IPS DF 6.9 (cell line): ENCODE measurements around the gene WDFY1.
"Not testable (repeated sequence)": the region's sequence is repeated elsewhere in the genome, so short reads cannot be mapped to it uniquely, and the experiment has no call there.

ENCODE experiments used
- DNase-seq: peaks from one replicate; pipeline ENCODE4 v3.0.0-alpha.2; 2013; ENCODE audit warnings: low read depth, low spot score
- H3K27ac ChIP-seq: one replicate; pipeline ENCODE4 v1.5.1; 2013; ENCODE audit warnings: low read length, control low read depth
- H3K27me3 ChIP-seq: 2 replicates; pipeline ENCODE4 v1.6.1; 2013; ENCODE audit warnings: mild to moderate bottlenecking, low read length; ENCODE audit not compliant: control insufficient read depth, insufficient read depth
- H3K36me3 ChIP-seq: 2 replicates; pipeline ENCODE4 v1.6.1; 2013; ENCODE audit warnings: low read length; ENCODE audit not compliant: control insufficient read depth, insufficient read depth
- H3K4me1 ChIP-seq: 2 replicates; pipeline ENCODE4 v1.6.1; 2013; ENCODE audit warnings: low read length; ENCODE audit not compliant: control insufficient read depth, insufficient read depth
- H3K4me3 ChIP-seq: 2 replicates; pipeline ENCODE4 v1.5.1; 2013; ENCODE audit warnings: mild to moderate bottlenecking, low read length
- H3K9me3 ChIP-seq: 2 replicates; pipeline ENCODE4 v1.6.1; 2013; ENCODE audit warnings: low read length, inconsistent platforms; ENCODE audit not compliant: control insufficient read depth, insufficient read depth
- WGBS: extraction: QIAGEN DNeasy Blood & Tissue Kit; methylation state at CpG from one replicate; pipeline ENCODE4 v1.1.7; 2013; ENCODE audit warnings: mixed read lengths, missing lambda C conversion rate; ENCODE audit not compliant: insufficient read length, insufficient coverage; 5-methylcytosine and 5-hydroxymethylcytosine counted together

The WDFY1 gene

DNA sequence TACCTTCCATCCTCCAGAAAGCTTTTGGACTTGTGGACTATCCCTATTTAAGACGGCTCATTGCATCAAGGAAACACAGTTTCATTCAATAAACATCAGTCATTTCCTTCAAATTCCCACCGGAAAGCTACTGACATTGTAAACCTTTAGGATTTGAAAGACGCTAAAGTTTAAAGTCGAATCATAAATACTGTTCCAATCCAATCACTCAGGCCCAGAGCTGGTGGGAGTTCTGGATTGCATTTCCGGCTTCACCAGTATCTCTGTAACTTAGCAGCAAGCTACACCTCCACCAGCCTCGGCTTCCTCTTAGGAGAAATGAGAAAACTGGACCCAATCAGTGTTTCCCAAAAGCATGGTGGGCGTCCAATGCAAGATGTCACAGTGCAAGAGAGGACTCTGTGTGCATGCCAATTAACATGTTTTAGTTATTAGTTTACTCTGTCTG, 1.6 kb downstream of the WDFY1 start:
- Histone ChIP-seq H3K27ac (no peak overlapping the region), H3K4me1 (peaks cover 6% of the 10 kb centered on the region), H3K4me3 (no peak overlapping the region; the same call in 1 of the 2 replicates), H3K9me3 (no peaks in the 10 kb centered on the region), H3K27me3 (no peaks in the 10 kb centered on the region), H3K36me3 (no peaks in the 10 kb centered on the region)
- no peak for DNase-seq
- no CpG with 5 or more reads among the region's 7 CpGs for WGBS

GRCh38 chr2:223943135-223943534, 2.0 kb downstream of the WDFY1 start:
- Histone ChIP-seq H3K27me3 (no peaks in the 10 kb centered on the region), H3K36me3 (no peaks in the 10 kb centered on the region), H3K27ac (no peak overlapping the region), H3K4me3 (no peak overlapping the region), H3K4me1 (peaks cover 6% of the 10 kb centered on the region), H3K9me3 (no peaks in the 10 kb centered on the region)
- DNase-seq = no peak
- WGBS = no CpG with 5 or more reads among the region's 1 CpG

DNA sequence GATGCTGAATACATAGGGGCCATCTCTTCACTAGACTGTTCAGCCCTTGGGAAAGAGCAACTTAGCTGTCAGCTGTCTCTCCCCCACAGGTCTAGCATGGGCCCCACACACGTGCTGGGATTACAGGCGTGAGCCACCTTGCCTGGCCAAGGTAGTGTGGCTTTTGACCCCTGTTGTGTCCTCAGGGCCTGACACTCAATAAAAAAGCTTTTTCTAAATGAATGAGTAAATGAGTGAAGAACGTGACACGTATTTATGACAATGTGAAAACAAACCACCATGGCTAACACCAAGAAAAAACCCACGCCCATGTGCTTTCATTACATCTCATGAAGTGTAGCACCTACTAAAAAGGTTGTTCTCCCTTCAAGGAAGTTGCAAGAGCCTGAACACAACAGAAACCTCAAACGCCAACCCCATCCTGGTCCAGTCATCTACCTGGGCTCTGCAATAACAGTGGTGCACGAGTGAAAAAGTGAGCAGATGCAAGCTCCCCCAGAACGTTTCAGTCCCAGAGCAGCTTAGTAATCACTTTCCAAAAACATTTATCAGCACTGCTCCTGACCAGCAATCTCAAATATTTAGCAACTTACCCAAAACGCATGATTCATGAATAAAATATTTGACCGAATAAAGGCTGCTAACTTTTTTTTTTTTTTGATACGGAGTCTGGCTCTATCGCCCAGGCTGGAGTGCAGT, 3.4 kb downstream of the WDFY1 start:
- no peaks in the 10 kb centered on the region for H3K36me3 ChIP-seq
- no CpG with 5 or more reads among the region's 12 CpGs for WGBS
- no peaks in the 10 kb centered on the region for H3K27me3 ChIP-seq
- H3K9me3 ChIP-seq = no peaks in the 10 kb centered on the region
- H3K4me1 ChIP-seq = peaks cover 4% of the 10 kb centered on the region
- DNase-seq = no peak
- no peak overlapping the region for H3K4me3 ChIP-seq
- no peak overlapping the region for H3K27ac ChIP-seq

GRCh38 chr2:223939438-223939837, 5.7 kb downstream of the WDFY1 start:
- DNase-seq, H3K4me1 ChIP-seq, H3K9me3 ChIP-seq, H3K27me3 ChIP-seq, H3K36me3 ChIP-seq, H3K4me3 ChIP-seq, H3K27ac ChIP-seq: not testable (repeated sequence)
- no CpG with 5 or more reads among the region's 2 CpGs for WGBS

DNA sequence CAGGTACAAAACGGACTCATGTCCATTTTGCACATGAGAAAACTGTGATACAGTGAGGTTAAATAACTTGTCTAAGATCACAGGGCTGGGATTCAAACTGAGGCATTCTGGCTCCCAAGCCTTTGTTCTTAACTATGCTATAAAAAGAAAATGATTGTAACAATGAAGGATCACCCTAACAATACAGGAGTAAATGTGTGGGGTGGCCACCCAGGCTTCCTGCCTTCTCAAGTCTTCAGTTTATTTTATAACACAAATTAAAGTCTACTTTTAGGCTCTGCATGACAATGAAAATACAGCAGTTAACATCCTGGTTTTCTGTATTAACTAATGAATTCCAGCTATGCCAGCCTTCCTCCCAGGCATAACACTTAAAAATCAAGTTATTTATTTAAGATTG, 7.6 kb downstream of the WDFY1 start:
- Histone ChIP-seq H3K4me1 (peaks cover 6% of the 10 kb centered on the region), H3K27me3 (no peaks in the 10 kb centered on the region), H3K36me3 (no peaks in the 10 kb centered on the region), H3K27ac (no peak overlapping the region), H3K9me3 (no peaks in the 10 kb centered on the region), H3K4me3 (no peak overlapping the region)
- WGBS = no CpG with 5 or more reads among the region's 1 CpG
- DNase-seq = no peak

- H3K9me3 ChIP-seq = no peaks in the 10 kb centered on the region
- H3K4me1 ChIP-seq = peaks cover 6% of the 10 kb centered on the region
- WGBS = no CpG with 5 or more reads among the region's 5 CpGs
- H3K27me3 ChIP-seq = no peaks in the 10 kb centered on the region
- H3K4me3 ChIP-seq = no peak overlapping the region
- no peaks in the 10 kb centered on the region for H3K36me3 ChIP-seq
- no peak overlapping the region for H3K27ac ChIP-seq
- no peak for DNase-seq
Observed at GRCh38 chr2:223936862-223937326, 8.2 kb downstream of the WDFY1 start.

- H3K27ac ChIP-seq = no peak overlapping the region
- H3K36me3 ChIP-seq = no peaks in the 10 kb centered on the region
- H3K9me3 ChIP-seq = no peaks in the 10 kb centered on the region
- H3K4me1 ChIP-seq = peaks cover 7% of the 10 kb centered on the region
- no peak overlapping the region for H3K4me3 ChIP-seq
- no peak for DNase-seq
- H3K27me3 ChIP-seq = no peaks in the 10 kb centered on the region
Observed at GRCh38 chr2:223935459-223936125, 9.5 kb downstream of the WDFY1 start.

DNA sequence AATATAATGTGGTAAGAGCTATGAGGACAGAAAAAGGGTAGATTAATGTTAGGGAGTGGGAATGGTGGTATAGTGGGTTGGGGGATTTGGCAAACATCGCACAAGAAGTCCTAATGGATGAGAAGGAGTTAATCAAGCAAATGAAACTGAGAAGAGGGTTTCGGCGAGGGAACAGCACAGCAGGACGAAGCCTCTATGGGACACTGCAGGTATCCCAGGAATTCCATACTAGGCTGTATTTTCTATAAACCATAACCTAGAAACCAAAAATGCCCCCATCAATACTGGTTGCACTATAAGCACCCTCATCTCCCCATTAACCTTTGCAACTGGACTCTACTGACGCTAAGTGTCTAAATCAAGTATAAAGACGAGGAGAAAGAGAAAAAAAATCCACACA, 10.3 kb downstream of the WDFY1 start:
- Histone ChIP-seq H3K27me3 (no peaks in the 10 kb centered on the region), H3K4me1 (peaks cover 7% of the 10 kb centered on the region), H3K4me3 (no peak overlapping the region), H3K27ac (no peak overlapping the region), H3K36me3 (no peaks in the 10 kb centered on the region), H3K9me3 (no peaks in the 10 kb centered on the region)
- no peak for DNase-seq
- 100% methylated on average over 1 of the region's 6 CpGs for WGBS

DNA sequence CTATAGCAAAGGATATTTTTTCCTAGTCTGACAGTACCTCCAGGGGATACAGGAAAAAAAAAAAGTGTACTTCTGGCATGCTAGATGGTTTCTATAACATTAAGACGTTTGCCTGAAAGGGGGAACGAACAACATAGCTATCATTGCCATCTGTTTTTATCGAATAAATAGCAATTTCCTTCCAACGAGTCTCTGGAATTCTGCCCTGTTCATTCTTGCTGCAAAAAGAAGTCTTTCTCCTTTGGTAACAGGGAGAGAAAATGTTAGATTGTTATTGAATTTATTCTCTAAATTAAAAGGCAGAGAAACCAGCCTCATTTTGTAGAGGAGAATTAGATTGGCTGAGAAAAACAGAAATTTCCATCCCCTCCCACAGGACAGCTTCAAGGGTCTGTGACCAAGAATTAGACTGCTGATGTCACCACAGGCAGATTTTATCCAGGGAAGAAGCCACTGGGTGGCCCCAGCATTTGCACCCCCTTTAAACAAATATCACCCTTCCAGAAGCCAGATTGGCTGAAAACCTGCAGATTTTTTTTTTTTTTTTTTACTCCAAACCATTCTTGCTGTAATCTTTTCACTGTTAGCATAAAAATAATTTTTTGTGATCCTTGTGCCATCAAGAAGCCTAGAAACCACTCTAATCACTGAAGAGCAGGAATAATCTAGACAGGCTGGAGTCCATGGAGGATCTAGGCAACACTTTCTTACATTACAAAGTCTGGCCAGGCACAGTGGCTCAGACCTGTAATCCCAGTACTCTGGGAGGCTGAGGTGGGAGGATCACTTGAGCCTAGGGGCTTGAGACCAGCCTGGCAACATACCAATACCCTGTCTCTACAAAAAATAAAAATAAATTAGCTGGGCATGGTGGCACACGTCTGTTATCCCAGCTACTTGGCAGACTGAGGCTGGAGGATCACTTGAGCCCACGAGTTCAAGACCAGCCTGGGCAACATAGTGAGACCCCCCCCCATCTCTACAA, 12.0 kb downstream of the WDFY1 start:
- Histone ChIP-seq H3K9me3 (no peaks in the 10 kb centered on the region), H3K27me3 (no peaks in the 10 kb centered on the region), H3K4me3 (no peak overlapping the region), H3K36me3 (no peaks in the 10 kb centered on the region), H3K4me1 (peaks cover 5% of the 10 kb centered on the region; the same call in 1 of the 2 replicates), H3K27ac (no peak overlapping the region)
- DNase-seq = no peak
- WGBS = no CpG with 5 or more reads among the region's 6 CpGs
